Mesodermal cell (in vitro differentiated cells): ENCODE measurements around the gene CWF19L2. TPM values are rescaled to one million over a fixed set of nuclear protein-coding genes. Genes with fewer than 3 reads are reported as not detected.
"Not testable (repeated sequence)": the region's sequence is repeated elsewhere in the genome, so short reads cannot be mapped to it uniquely, and the experiment has no call there.

Experiments used
- H3K27ac ChIP-seq: 2 replicates; pipeline ENCODE4 v1.7.0; 2013; ENCODE audit warnings: mild to moderate bottlenecking, low read depth, low read length, moderate library complexity; ENCODE audit not compliant: severe bottlenecking
- H3K36me3 ChIP-seq: 2 replicates; pipeline ENCODE4 v1.7.1; 2013; ENCODE audit warnings: mild to moderate bottlenecking, low read length, moderate library complexity; ENCODE audit not compliant: control insufficient read depth, insufficient read depth
- H3K4me1 ChIP-seq: one replicate; pipeline ENCODE4 v1.7.1; 2013; ENCODE audit warnings: mild to moderate bottlenecking, low read length; ENCODE audit not compliant: insufficient read depth, control insufficient read depth, poor library complexity, severe bottlenecking
- H3K4me3 ChIP-seq: 2 replicates; pipeline ENCODE4 v1.7.0; 2013; ENCODE audit warnings: low read length, control low read depth, mild to moderate bottlenecking; ENCODE audit not compliant: insufficient read depth, poor library complexity, severe bottlenecking; ENCODE audit errors: extremely low read depth
- H3K9me3 ChIP-seq: 2 replicates; pipeline ENCODE4 v1.7.1; 2013; ENCODE audit warnings: mild to moderate bottlenecking, low read length, moderate library complexity; ENCODE audit not compliant: control insufficient read depth
- WGBS, 2 experiments: methylation state at CpG; one replicate each; pipeline ENCODE4 v1.1.5; 2013; ENCODE audit warnings: missing lambda C conversion rate in 2 of 2; ENCODE audit not compliant: insufficient coverage in 2 of 2; 5-methylcytosine and 5-hydroxymethylcytosine counted together
- polyA plus RNA-seq, 2 experiments: library from polyadenylated mRNA; stranded (reverse); fragments of 50-300 nt; gene quantifications; one replicate each; pipeline ENCODE4 v1.2.3, GENCODE V29; 2013

The CWF19L2 gene
- polyA plus RNA-seq (2013, experiment 1 of 2), result 10.6 TPM
- polyA plus RNA-seq (2013, experiment 2 of 2), result 13.4 TPM

GRCh38 chr11:107457558-107458271 is at the start of gene CWF19L2:
CWF19L2 (minus strand) TSS chr11:107457825; CDS start chr11:107457816, 9 bp downstream.
- Histone ChIP-seq H3K4me3 (peak within 1 kb of the TSS; percentile 85), H3K36me3 (peaks cover 16% of the 10 kb centered on the region), H3K27ac (peak within 1 kb of the TSS; percentile 51), H3K9me3 (no peaks in the 10 kb centered on the region), H3K4me1 (no peaks in the 10 kb centered on the region)
- 0 to 1% methylated on average over 15 to 16 of the region's 30 CpGs for WGBS, 2 experiments

DNA sequence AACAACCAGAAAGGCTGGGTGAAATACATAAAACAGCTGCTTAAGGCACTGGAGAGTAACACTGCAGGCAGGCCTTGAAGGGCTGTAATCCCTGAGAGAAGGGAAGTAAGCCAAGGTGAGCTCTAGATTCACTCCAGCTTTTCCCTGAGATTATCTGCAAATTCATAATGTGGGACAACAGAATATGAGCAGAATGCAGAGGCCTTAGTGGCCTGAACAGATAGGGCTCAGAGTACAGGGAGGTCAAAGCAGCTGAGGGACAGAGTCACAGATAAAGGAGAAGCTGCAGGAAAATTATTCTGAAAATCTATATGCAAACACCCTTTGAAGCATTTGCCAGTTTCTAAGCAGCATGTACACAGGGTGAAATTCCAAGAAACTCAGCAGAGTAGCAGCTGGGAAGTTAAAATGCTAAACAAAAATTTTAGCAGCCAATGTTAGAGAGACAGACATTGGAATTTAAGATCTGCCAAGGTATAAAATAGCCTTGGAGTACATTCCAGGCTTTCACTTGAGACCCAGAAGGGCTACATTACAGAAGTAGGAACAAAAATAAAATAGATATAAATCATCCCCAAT is 48.1 kb upstream of the CWF19L2 start:
- peaks cover 27% of the 10 kb centered on the region for H3K36me3 ChIP-seq
- no peaks in the 10 kb centered on the region for H3K4me1 ChIP-seq
- peaks cover 8% of the 10 kb centered on the region for H3K9me3 ChIP-seq
- H3K27ac ChIP-seq, result no peak overlapping the region
- no peak overlapping the region for H3K4me3 ChIP-seq

GRCh38 chr11:107504981-107505380 is 47.4 kb upstream of the CWF19L2 start:
- WGBS, 2 experiments, result 97 to 100% methylated on average over 3 of the region's 5 CpGs

DNA sequence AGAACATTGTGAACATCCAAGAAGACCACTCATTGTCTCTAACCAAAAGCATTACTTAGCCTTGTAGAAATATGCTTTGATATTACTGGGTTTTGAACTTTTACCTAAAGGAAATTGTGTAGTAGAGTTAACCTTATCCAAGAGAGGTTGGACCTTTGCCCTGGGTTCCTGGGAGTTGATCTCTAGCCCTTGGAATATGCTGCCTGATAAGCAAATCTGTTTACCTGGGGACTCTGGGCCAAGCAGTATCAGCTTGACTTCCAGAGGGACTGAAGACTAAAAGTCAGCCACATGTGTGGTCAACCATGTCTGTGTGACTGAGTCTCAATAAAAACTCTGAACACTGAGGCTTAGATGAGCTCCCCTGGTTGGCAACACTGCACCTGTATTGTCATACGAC is 44.1 kb upstream of the CWF19L2 start:
- no peak overlapping the region for H3K27ac ChIP-seq
- H3K4me1 ChIP-seq, result no peaks in the 10 kb centered on the region
- H3K36me3 ChIP-seq, result peaks cover 27% of the 10 kb centered on the region
- no peak overlapping the region for H3K4me3 ChIP-seq
- H3K9me3 ChIP-seq, result peaks cover 8% of the 10 kb centered on the region
- 94 to 100% methylated on average over 1 of the region's 1 CpG for WGBS, 2 experiments

More at GRCh38 chr11:107504981-107505380, 47.4 kb upstream of the CWF19L2 start:
- Histone ChIP-seq H3K4me1 (no peaks in the 10 kb centered on the region), H3K36me3 (peaks cover 27% of the 10 kb centered on the region), H3K9me3 (peaks cover 8% of the 10 kb centered on the region), H3K27ac (no peak overlapping the region), H3K4me3 (no peak overlapping the region)

DNA sequence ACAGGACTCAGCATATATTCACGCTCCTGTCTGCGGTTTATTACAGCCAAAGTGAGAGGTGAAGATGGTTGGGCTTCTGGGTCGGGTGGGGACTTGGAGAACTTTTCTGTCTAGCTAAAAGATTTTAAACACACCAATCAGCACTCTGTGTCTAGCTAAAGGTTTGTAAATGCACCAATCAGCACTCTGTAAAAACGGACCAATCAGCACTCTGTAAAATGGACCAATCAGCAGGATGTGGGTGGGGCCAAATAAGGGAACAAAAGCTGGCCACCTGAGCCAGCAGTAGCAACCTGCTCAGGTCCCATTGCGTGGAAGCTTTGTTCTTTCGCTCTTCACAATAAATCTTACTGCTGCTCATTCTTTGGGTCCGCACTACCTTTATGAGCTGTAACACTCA is 39.7 kb upstream of the CWF19L2 start:
- 89 to 96% methylated on average over 3 to 4 of the region's 7 CpGs for WGBS, 2 experiments
- not testable (repeated sequence) for H3K27ac ChIP-seq, H3K9me3 ChIP-seq, H3K4me1 ChIP-seq, H3K4me3 ChIP-seq, H3K36me3 ChIP-seq

DNA sequence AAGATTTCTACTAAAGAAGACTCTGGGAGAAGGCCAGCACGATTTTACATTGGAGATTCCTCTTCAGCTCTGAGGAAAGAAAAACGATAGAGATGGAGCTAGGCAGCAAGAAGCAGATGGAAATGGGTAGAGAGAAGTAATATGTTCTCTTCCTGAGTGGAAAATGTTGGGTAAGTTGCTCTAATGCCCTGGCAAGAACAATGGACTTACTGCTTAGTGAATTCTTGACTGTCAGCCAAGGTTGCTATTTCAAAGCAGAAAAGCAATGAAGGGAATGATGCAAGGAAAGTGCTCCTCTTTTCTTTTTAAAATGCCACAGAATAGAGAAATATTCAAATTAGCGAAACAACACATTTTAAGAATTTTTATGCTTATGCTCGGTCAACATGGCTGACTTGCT is 38.4 kb upstream of the CWF19L2 start:
- H3K9me3 ChIP-seq, result no peaks in the 10 kb centered on the region
- H3K4me1 ChIP-seq, result no peaks in the 10 kb centered on the region
- WGBS, 2 experiments, result 79 to 80% methylated on average over 4 of the region's 4 CpGs
- no peak overlapping the region for H3K27ac ChIP-seq
- H3K4me3 ChIP-seq, result no peak overlapping the region
- H3K36me3 ChIP-seq, result no peaks in the 10 kb centered on the region

DNA sequence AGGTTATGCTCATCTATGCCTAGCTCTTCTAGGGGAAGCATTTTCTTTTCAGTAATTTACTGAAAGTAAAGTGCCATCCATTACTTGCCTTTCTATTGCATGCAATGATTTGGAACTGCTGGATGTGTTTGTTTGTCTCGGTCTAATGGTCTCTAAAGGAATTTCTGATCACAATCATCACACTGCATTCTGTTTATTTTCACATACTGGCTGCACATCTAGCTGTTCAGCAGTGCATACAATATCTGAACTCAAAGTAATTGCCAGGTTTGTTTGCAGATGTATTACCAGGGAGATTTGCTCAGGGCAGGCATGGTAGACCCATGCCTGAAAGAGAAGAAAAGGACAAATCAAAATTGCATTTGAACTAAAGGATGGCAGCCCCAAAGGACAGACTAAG is 36.4 kb upstream of the CWF19L2 start:
- Histone ChIP-seq H3K4me1 (no peaks in the 10 kb centered on the region), H3K4me3 (no peak overlapping the region), H3K27ac (no peak overlapping the region), H3K36me3 (no peaks in the 10 kb centered on the region), H3K9me3 (no peaks in the 10 kb centered on the region)
- 80% methylated on average over 1 of the region's 1 CpG; no CpG with 5 or more reads in 1 of the 2 experiments for WGBS, 2 experiments

DNA sequence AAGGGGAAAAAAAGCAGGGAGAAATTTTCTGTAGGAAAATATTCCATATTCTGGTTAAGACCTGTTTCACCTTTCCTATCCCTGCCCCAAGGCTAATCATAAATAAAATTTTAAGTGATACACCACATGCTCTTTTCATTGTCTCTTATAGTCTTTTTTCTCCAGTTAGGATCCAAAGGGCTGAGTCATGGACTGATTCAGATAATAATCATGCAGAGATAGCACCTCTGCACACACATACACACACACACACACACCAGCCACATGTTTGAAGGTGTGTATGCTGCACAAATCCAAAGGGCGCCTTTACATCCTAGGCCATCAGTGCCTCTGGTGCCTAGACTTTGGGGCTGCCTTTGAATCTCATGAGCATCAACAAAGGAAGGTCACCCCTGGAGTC is 35.5 kb upstream of the CWF19L2 start:
- Histone ChIP-seq H3K36me3 (no peaks in the 10 kb centered on the region), H3K4me3 (no peak overlapping the region), H3K4me1 (no peaks in the 10 kb centered on the region), H3K9me3 (no peaks in the 10 kb centered on the region), H3K27ac (no peak overlapping the region)
- WGBS, 2 experiments, result 100% methylated on average over 1 of the region's 1 CpG; no CpG with 5 or more reads in 1 of the 2 experiments

DNA sequence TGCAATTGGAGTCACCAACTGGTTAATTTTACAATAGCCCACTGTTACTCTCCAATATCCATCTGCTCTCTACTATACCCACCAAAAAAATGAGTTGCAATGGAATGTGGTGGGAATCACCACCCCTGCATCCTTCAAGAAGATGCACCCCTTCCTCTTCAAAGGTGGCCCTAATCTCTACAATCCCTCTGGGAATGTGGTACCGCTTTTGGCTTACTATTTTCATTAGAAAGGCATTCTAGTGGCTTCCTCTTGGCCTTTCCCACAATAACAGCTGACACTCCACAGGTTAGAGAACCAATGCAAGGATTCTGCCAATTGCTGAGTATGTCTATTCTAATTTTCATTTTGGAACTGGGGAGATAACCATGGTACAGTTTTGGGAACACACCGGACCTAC is 33.2 kb upstream of the CWF19L2 start:
- H3K36me3 ChIP-seq, result no peaks in the 10 kb centered on the region
- WGBS, 2 experiments, result 100% methylated on average over 1 to 2 of the region's 2 CpGs
- no peaks in the 10 kb centered on the region for H3K4me1 ChIP-seq

DNA sequence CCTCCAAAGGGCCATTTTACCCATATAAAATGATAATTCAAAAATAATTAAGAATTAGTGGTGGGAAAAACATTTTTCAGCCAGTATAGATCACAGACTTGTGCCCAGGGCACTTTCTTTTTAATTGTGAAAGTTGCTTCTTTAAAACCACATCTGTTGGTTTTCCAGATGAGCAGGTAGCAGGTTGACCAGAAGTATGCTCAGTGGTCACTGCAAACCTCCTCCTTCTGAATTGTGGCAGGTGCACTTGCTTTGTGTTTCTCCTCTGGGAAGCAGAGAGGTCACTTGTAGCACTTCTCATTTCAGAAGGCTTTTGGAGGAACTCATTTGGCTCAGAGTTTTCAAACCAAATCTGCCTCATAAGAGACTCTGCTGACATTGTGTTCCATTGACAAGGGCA is 24.6 kb upstream of the CWF19L2 start:
- Histone ChIP-seq H3K4me3 (no peak overlapping the region), H3K27ac (no peak overlapping the region), H3K4me1 (no peaks in the 10 kb centered on the region), H3K9me3 (no peaks in the 10 kb centered on the region), H3K36me3 (no peaks in the 10 kb centered on the region)

More for the DNA sequence above, 33.2 kb upstream of the CWF19L2 start:
- Histone ChIP-seq H3K9me3 (no peaks in the 10 kb centered on the region), H3K4me3 (no peak overlapping the region), H3K27ac (no peak overlapping the region)

DNA sequence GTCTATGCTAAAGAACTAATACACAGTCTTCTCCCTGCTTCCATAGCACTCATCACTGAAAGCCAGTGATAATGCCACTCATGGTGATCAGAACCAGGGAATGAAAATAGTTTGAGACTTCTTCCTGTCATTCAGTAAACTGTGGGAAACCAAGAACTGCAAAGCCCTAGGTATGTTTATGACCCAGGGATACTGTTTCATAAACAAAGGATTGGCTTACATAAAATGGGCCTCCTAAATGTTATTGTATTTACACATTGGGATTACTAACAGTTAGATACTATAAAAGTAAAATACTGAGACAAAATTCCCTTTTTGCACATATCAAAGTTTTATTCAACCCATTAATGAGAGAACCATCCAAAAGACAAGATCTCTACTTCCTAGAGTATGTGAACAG is 21.3 kb upstream of the CWF19L2 start:
- Histone ChIP-seq H3K4me1 (no peaks in the 10 kb centered on the region), H3K27ac (no peak overlapping the region), H3K36me3 (no peaks in the 10 kb centered on the region), H3K4me3 (no peak overlapping the region), H3K9me3 (no peaks in the 10 kb centered on the region)
